ENCODE results near the gene LITAFD.

DNA sequence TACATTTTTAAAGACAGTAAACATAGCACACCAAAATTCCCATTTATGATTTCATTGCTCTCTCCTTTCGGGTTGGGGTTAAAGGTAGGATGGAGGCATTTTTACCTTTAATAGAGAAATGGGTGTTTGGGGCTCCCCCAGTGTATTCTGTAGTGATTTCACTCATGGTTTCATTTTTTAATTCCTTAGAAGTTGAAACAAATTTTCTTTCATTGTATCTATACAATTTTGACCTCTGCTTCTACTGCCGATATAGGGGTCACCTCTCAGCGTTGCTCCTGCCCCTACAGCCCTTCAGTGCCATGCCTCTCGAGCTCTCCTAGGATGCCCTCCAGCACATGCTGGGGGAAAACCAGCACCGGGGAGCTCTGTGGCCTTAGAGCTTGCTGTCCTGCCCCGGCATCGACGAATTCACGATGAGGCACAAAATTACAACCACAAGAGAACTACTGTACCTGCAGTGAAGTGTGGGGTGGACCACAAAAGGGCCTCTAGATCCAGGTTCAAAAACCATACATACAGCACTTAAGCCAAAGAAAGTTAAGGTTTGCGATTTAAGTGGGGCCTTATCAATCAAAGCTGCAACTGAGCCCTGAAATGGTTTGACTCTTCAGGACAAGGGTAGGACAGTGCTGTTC, 39.3 kb downstream of the LITAFD start:
- TF ChIP-seq EZH2 (IDR thresholded peaks at IDR 0.05; ENCODE audit: insufficient read depth, low read length): no peak
- TF ChIP-seq, protein P1, sequence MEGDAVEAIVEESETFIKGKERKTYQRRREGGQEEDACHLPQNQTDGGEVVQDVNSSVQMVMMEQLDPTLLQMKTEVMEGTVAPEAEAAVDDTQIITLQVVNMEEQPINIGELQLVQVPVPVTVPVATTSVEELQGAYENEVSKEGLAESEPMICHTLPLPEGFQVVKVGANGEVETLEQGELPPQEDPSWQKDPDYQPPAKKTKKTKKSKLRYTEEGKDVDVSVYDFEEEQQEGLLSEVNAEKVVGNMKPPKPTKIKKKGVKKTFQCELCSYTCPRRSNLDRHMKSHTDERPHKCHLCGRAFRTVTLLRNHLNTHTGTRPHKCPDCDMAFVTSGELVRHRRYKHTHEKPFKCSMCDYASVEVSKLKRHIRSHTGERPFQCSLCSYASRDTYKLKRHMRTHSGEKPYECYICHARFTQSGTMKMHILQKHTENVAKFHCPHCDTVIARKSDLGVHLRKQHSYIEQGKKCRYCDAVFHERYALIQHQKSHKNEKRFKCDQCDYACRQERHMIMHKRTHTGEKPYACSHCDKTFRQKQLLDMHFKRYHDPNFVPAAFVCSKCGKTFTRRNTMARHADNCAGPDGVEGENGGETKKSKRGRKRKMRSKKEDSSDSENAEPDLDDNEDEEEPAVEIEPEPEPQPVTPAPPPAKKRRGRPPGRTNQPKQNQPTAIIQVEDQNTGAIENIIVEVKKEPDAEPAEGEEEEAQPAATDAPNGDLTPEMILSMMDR (IDR thresholded peaks at IDR 0.05; ENCODE audit: insufficient read depth, low read depth, low read length): no peak

Measured in astrocyte (in vitro differentiated cells and primary cell).